NCI-H526 (cell line): Measurements from ENCODE around the gene CST9.
"Not testable (repeated sequence)": the region's sequence is repeated elsewhere in the genome, so short reads cannot be mapped to it uniquely, and the experiment has no call there.

Experiments
- DNase-seq, 2 experiments: peaks; one replicate each; lab custom pipeline; 2025; lab: John Stamatoyannopoulos, UW

The CST9 gene

GRCh38 chr20:23587631-23588030 lies 18.1 kb downstream of the CST9 start:
- DNase-seq: no peak

GRCh38 chr20:23586735-23587525 lies 18.8 kb downstream of the CST9 start:
- no peak for DNase-seq

- no peak for DNase-seq
Measured at GRCh38 chr20:23585808-23586734, 19.6 kb downstream of the CST9 start.

GRCh38 chr20:23585449-23585807 lies 20.3 kb downstream of the CST9 start:
- no peak for DNase-seq

- no peak for DNase-seq
Measured at GRCh38 chr20:23584434-23585199, 21.1 kb downstream of the CST9 start.

- no peak for DNase-seq
Measured at GRCh38 chr20:23583526-23583925, 22.2 kb downstream of the CST9 start.

- DNase-seq: no peak
Measured at GRCh38 chr20:23582293-23582692, 23.4 kb downstream of the CST9 start.

- not testable (repeated sequence) for DNase-seq
Measured at GRCh38 chr20:23581833-23582232, 23.9 kb downstream of the CST9 start.

GRCh38 chr20:23574977-23575376 lies 30.7 kb downstream of the CST9 start:
- no peak for DNase-seq

- no peak for DNase-seq
Measured at GRCh38 chr20:23570178-23570760, 35.4 kb downstream of the CST9 start.

GRCh38 chr20:23569570-23569969 lies 36.1 kb downstream of the CST9 start:
- no peak for DNase-seq

GRCh38 chr20:23568971-23569330 lies 36.8 kb downstream of the CST9 start:
- DNase-seq: no peak

- no peak for DNase-seq
Measured at GRCh38 chr20:23568320-23568970, 37.3 kb downstream of the CST9 start, which contains the start of gene CST9L. CST9L (minus strand) TSS chr20:23568484; CDS start chr20:23568450, 34 bp downstream.

GRCh38 chr20:23566199-23566932 lies 39.4 kb downstream of the CST9 start:
- no peak for DNase-seq

GRCh38 chr20:23565503-23566045 lies 40.1 kb downstream of the CST9 start:
- DNase-seq: no peak

GRCh38 chr20:23564927-23565326 lies 40.8 kb downstream of the CST9 start:
- no peak for DNase-seq

- no peak for DNase-seq
Measured at GRCh38 chr20:23562721-23563342, 42.9 kb downstream of the CST9 start.

GRCh38 chr20:23554401-23554800 lies 51.3 kb downstream of the CST9 start:
- no peak for DNase-seq
